ENCODE data around the gene TRPC6.

DNA sequence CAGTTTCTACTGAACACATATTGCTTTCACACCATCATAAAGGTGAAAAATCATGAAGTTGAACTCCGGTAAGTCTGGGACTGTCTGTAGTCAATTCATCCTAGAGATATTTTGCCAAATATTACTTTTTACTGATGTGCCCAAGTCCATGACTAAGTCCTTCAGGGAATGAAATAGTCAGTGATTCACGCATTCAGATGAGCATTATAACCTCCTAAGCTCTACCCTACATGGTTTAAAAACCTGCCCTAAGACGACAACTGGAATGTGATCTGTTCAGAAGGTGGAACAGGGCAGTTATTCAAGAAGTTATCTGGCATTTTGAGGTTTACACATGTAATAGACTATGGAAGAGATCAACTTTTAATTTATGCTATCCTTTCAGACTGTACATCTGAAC is 125.6 kb downstream of the TRPC6 start:
- TF ChIP-seq CTCF (IDR thresholded peaks at IDR 0.05) (no peak), POLR2A (IDR thresholded peaks at IDR 0.05) (no peak)
